PC-3 (cell line): ENCODE measurements around the gene TBXA2R. TPM values are rescaled to one million over a fixed set of nuclear protein-coding genes. Genes with fewer than 3 reads are reported as not detected.

Experiments
- ATAC-seq: fragments of 200-7000 bp; cut with Tn5 transposase; 2 replicates; pipeline ENCODE4 v1.9.1; 2020; ENCODE audit warnings: mild to moderate bottlenecking, moderate library complexity
- BruUV-seq: library from RNA; stranded (reverse); fragments of 400-500 nt; replicated peaks from 2 replicates; lab custom pipeline; 2021; lab: Mats Ljungman, UMichigan
- CTCF ChIA-PET: fragments of 300-600 bp; sonication (Branson Sonifier 250); formaldehyde crosslinking; loops from one replicate; lab custom pipeline; 2022; ENCODE audit warnings: antibody characterized with exemption; lab: Charles Lee
- POLR2A ChIA-PET: fragments of 300-600 bp; sonication (Branson Sonifier 250); formaldehyde crosslinking; loops from one replicate; lab custom pipeline; 2022; ENCODE audit warnings: antibody characterized with exemption; ENCODE audit not compliant: unreplicated experiment; lab: Charles Lee
- DNase-seq: peaks from one replicate; pipeline ENCODE4 v3.0.0-alpha.2; 2015
- H2AFZ ChIP-seq: fragments of 300-600 bp; sonication (generic); 2 replicates; pipeline ENCODE4 v1.6.0; 2016; ENCODE audit warnings: antibody characterized with exemption, low read length
- H3F3A ChIP-seq: fragments of 300-600 bp; sonication (generic); one replicate; pipeline ENCODE4 v1.6.0; 2017; ENCODE audit warnings: antibody characterized with exemption, low read length, control low read depth, mild to moderate bottlenecking; ENCODE audit not compliant: unreplicated experiment
- H3K27ac ChIP-seq: fragments of 300-600 bp; sonication (generic); 2 replicates; pipeline ENCODE4 v1.5.1; 2016; ENCODE audit warnings: mild to moderate bottlenecking, low read length
- H3K27me3 ChIP-seq: fragments of 300-600 bp; sonication (generic); 2 replicates; pipeline ENCODE4 v1.6.1; 2016; ENCODE audit warnings: low read length, mixed read lengths
- H3K36me3 ChIP-seq: fragments of 300-600 bp; sonication (generic); 2 replicates; pipeline ENCODE4 v1.6.1; 2016; ENCODE audit warnings: low read depth, mixed run types, low read length, mixed read lengths
- H3K4me1 ChIP-seq: fragments of 300-600 bp; sonication (generic); 2 replicates; pipeline ENCODE4 v1.5.1; 2016; ENCODE audit warnings: low read length; ENCODE audit not compliant: insufficient read depth
- H3K4me2 ChIP-seq: fragments of 300-600 bp; sonication (generic); 2 replicates; pipeline ENCODE4 v1.6.0; 2016; ENCODE audit warnings: low read length
- H3K4me3 ChIP-seq: fragments of 300-600 bp; sonication (generic); 2 replicates; pipeline ENCODE4 v1.5.1; 2016; ENCODE audit warnings: mild to moderate bottlenecking, low read length, mixed read lengths
- H3K79me2 ChIP-seq: fragments of 300-600 bp; sonication (generic); 2 replicates; pipeline ENCODE4 v1.6.1; 2017; ENCODE audit warnings: low read length, mixed read lengths
- H3K9ac ChIP-seq: fragments of 300-600 bp; sonication (generic); 2 replicates; pipeline ENCODE4 v1.6.0; 2016; ENCODE audit warnings: mild to moderate bottlenecking, low read length
- H3K9me2 ChIP-seq: fragments of 300-600 bp; sonication (generic); replicated peaks from 2 replicates; pipeline ENCODE4 v1.6.1; 2016; ENCODE audit warnings: mixed run types, low read length, mixed read lengths
- H3K9me3 ChIP-seq: fragments of 300-600 bp; sonication (generic); 2 replicates; pipeline ENCODE4 v1.6.1; 2016; ENCODE audit warnings: low read length, mixed read lengths
- H4K20me1 ChIP-seq: fragments of 300-600 bp; sonication (generic); 2 replicates; pipeline ENCODE4 v1.6.1; 2016; ENCODE audit warnings: low read length, mixed read lengths
- CTCF ChIP-seq: fragments of 300-600 bp; sonication (generic); conservative IDR thresholded peaks from 2 replicates; pipeline ENCODE4 v1.5.1; 2017; ENCODE audit warnings: antibody characterized with exemption, low read depth, mild to moderate bottlenecking, low read length
- EZH2 ChIP-seq: fragments of 300-600 bp; sonication (generic); IDR thresholded peaks from one replicate; pipeline ENCODE4 v1.6.1; 2017; ENCODE audit warnings: antibody characterized with exemption, mild to moderate bottlenecking, low read length; ENCODE audit not compliant: unreplicated experiment
- EZH2phosphoT487 ChIP-seq: fragments of 300-600 bp; sonication (generic); IDR thresholded peaks from 2 replicates; pipeline ENCODE4 v1.6.1; 2018; ENCODE audit warnings: mild to moderate bottlenecking, antibody characterized with exemption, low read length, borderline replicate concordance
- intact Hi-C: fragments of 100-400 bp; cut with micrococcal nuclease; formaldehyde crosslinking; loops from 2 replicates; pipeline ENCODE4 v1.9.0; 2023
- total RNA-seq: library from RNA; depleted of rRNA; stranded (reverse); fragments of >200 nt; gene quantifications from 2 replicates; pipeline ENCODE4 v1.2.3, GENCODE V29; 2014

Gene TBXA2R
- total RNA-seq, 1 experiment from 2014 or later, result 0.77 TPM

GRCh38 chr19:3577723-3578344 is 28.8 kb downstream of the TBXA2R start:
- Histone ChIP-seq H3K9me2 (no peaks in the 10 kb centered on the region), H3F3A (no peaks in the 10 kb centered on the region), H3K4me3 (no peak overlapping the region), H3K79me2 (peaks cover 12% of the 10 kb centered on the region), H3K27ac (no peak overlapping the region), H3K9ac (no peak overlapping the region), H4K20me1 (no peaks in the 10 kb centered on the region), H3K9me3 (no peaks in the 10 kb centered on the region), H3K27me3 (no peaks in the 10 kb centered on the region), H3K4me1 (peaks cover 8% of the 10 kb centered on the region; the same call in 1 of the 2 replicates), H3K4me2 (no peak overlapping the region), H3K36me3 (peaks cover 3% of the 10 kb centered on the region), H2AFZ (no peak overlapping the region)
- CTCF ChIA-PET, result no interaction called here
- intact Hi-C loops, result no loop called here
- ATAC-seq (no peak), DNase-seq (no peak)
- no TSS peak for BruUV-seq
- TF ChIP-seq EZH2 (no peak), EZH2phosphoT487 (no peak), CTCF (no peak)
- POLR2A ChIA-PET, result no interaction called here

- peaks cover 12% of the 10 kb centered on the region for H3K79me2 ChIP-seq
- no peaks in the 10 kb centered on the region for H4K20me1 ChIP-seq
- no peaks in the 10 kb centered on the region for H3F3A ChIP-seq
- POLR2A ChIA-PET, result no interaction called here
- ATAC-seq (no peak), DNase-seq (no peak)
- no peak overlapping the region for H3K4me2 ChIP-seq
- no peaks in the 10 kb centered on the region for H3K9me2 ChIP-seq
- CTCF ChIA-PET, result no interaction called here
- H3K9ac ChIP-seq, result no peak overlapping the region
- H2AFZ ChIP-seq, result no peak overlapping the region
- no peak for TF ChIP-seq EZH2phosphoT487
- TF ChIP-seq CTCF, result no peak
- no peak for TF ChIP-seq EZH2
- H3K27me3 ChIP-seq, result no peaks in the 10 kb centered on the region
- H3K27ac ChIP-seq, result no peak overlapping the region
- peaks cover 11% of the 10 kb centered on the region for H3K4me1 ChIP-seq
- H3K9me3 ChIP-seq, result no peaks in the 10 kb centered on the region
- intact Hi-C loops, result no loop called here
- no peak overlapping the region for H3K4me3 ChIP-seq
- H3K36me3 ChIP-seq, result peaks cover 3% of the 10 kb centered on the region
- BruUV-seq, result no TSS peak
These were observed 29.8 kb downstream of the TBXA2R start for GRCh38 chr19:3576696-3577443.
